K562 (cell line): Measurements from ENCODE around the gene VSTM1.

Source experiments
- BHLHE40 ChIP-seq: IDR thresholded peaks from 2 replicates; pipeline ENCODE4 v1.6.1; 2011; ENCODE audit warnings: low read length, improper control_type of control experiment
- DPF2 ChIP-seq: fragments of 450-650 bp; IDR thresholded peaks from 2 replicates; pipeline ENCODE4 v1.6.1; 2016
- MEF2A ChIP-seq: IDR thresholded peaks from 2 replicates; pipeline ENCODE4 v1.6.1; 2011; ENCODE audit warnings: low read depth, mild to moderate bottlenecking, low read length, moderate library complexity; ENCODE audit not compliant: control insufficient read depth
- MYC ChIP-seq, 2 experiments: fragments of 250-450 bp in 1 of 2; sonication (Bioruptor Pico) in 1 of 2; IDR thresholded peaks; 2 replicates each; pipeline versions ENCODE4 v1.5.1 to v1.6.1; 2012 to 2021; ENCODE audit warnings: low read depth in 2 of 2, borderline replicate concordance in 1 of 2, improper control_type of control experiment in 1 of 2, low read length in 1 of 2, mild to moderate bottlenecking in 1 of 2, moderate library complexity in 1 of 2
- SREBF2 ChIP-seq: sonication (generic); formaldehyde crosslinking; IDR thresholded peaks from 2 replicates; pipeline ENCODE4 v1.4.0; 2020; ENCODE audit warnings: mild to moderate bottlenecking, missing genetic modification reagents
- TCF7 ChIP-seq: sonication (generic); IDR thresholded peaks from 2 replicates; pipeline ENCODE4 v1.6.1; 2016; ENCODE audit warnings: antibody characterized with exemption, borderline replicate concordance
- ZNF644 ChIP-seq: fragments of 200-800 bp; sonication (Bioruptor generic); IDR thresholded peaks from 2 replicates; pipeline ENCODE4 v1.6.1; 2016; ENCODE audit warnings: low read depth, missing genetic modification characterization, missing compliant biosample characterization
- TF ChIP-seq, protein P1 (sequence below): fragments of 150-350 bp; conservative IDR thresholded peaks from 2 replicates; pipeline ENCODE4 v1.6.1; 2014; ENCODE audit warnings: low read length

DNA sequence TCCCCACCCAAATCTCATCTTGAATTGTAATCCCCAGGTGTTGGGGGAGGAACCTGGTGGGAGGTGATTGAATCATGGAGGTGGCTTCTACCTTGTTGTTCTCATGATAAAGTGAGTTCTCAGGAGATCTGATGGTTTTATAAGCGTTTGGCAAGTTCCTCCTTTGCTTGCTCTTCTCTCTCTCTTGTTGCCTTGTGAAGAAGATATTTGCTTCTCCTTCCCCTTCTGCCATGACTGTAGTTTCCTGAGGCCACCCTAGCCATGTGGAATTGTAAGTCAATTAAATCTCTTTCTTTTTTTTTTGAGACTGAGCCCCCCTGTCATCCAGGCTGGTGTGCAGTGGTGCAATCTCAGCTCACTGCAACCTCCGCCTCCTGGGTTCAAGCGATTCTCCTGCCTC, 34.4 kb downstream of the VSTM1 start:
- TF ChIP-seq MYC (IDR thresholded peaks at IDR 0.05; ENCODE audit: low read depth, low read length) = no peak
- no peak for TF ChIP-seq MYC (CRISPR knock-in tag; IDR thresholded peaks at IDR 0.05; ENCODE audit: borderline replicate concordance, low read depth)
- TF ChIP-seq TCF7 = no peak
- TF ChIP-seq SREBF2 (CRISPR knock-in tag) = no peak
- no peak for TF ChIP-seq BHLHE40
- TF ChIP-seq MEF2A = no peak
- no peak for TF ChIP-seq ZNF644 (tag)
- TF ChIP-seq, protein P1, sequence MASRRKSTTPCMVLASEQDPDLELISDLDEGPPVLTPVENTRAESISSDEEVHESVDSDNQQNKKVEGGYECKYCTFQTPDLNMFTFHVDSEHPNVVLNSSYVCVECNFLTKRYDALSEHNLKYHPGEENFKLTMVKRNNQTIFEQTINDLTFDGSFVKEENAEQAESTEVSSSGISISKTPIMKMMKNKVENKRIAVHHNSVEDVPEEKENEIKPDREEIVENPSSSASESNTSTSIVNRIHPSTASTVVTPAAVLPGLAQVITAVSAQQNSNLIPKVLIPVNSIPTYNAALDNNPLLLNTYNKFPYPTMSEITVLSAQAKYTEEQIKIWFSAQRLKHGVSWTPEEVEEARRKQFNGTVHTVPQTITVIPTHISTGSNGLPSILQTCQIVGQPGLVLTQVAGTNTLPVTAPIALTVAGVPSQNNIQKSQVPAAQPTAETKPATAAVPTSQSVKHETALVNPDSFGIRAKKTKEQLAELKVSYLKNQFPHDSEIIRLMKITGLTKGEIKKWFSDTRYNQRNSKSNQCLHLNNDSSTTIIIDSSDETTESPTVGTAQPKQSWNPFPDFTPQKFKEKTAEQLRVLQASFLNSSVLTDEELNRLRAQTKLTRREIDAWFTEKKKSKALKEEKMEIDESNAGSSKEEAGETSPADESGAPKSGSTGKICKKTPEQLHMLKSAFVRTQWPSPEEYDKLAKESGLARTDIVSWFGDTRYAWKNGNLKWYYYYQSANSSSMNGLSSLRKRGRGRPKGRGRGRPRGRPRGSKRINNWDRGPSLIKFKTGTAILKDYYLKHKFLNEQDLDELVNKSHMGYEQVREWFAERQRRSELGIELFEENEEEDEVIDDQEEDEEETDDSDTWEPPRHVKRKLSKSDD = no peak
- TF ChIP-seq DPF2 = no peak
